ENCODE results near the gene TENM4. TPM values are rescaled to one million over a fixed set of nuclear protein-coding genes. Genes with fewer than 3 reads are reported as not detected.
A peak's percentile ranks its signal among the peaks of the same experiment; 100 is the strongest.

The TENM4 gene
- total RNA-seq, 1 donor from 2014 or later: 16.9 TPM

- peak; percentile 60 for DNase-seq (ENCODE audit: low spot score)
Measured at GRCh38 chr11:79392161-79392560, 48.7 kb downstream of the TENM4 start.

- DNase-seq (ENCODE audit: low spot score): no peak
Measured at GRCh38 chr11:79390923-79391322, 49.9 kb downstream of the TENM4 start.

GRCh38 chr11:79390477-79390876 lies 50.4 kb downstream of the TENM4 start:
- no peak for DNase-seq (ENCODE audit: low spot score)

- no peak for DNase-seq (ENCODE audit: low spot score)
Measured at GRCh38 chr11:79388201-79388600, 52.6 kb downstream of the TENM4 start.

GRCh38 chr11:79383874-79384273 lies 57.0 kb downstream of the TENM4 start:
- DNase-seq (ENCODE audit: low spot score): no peak

- no peak for DNase-seq (ENCODE audit: low spot score)
Measured at GRCh38 chr11:79382301-79383050, 58.4 kb downstream of the TENM4 start.

GRCh38 chr11:79381036-79381435 lies 59.8 kb downstream of the TENM4 start:
- no peak for DNase-seq (ENCODE audit: low spot score)

- no peak for DNase-seq (ENCODE audit: low spot score)
Measured at GRCh38 chr11:79377406-79377805, 63.4 kb downstream of the TENM4 start.

- peak; percentile 59 for DNase-seq (ENCODE audit: low spot score)
Measured at GRCh38 chr11:79375818-79376550, 64.8 kb downstream of the TENM4 start.

GRCh38 chr11:79374727-79375126 lies 66.1 kb downstream of the TENM4 start:
- no peak for DNase-seq (ENCODE audit: low spot score)

- DNase-seq (ENCODE audit: low spot score): no peak
Measured at GRCh38 chr11:79371724-79372123, 69.1 kb downstream of the TENM4 start.

GRCh38 chr11:79371152-79371551 lies 69.7 kb downstream of the TENM4 start:
- no peak for DNase-seq (ENCODE audit: low spot score)

- DNase-seq (ENCODE audit: low spot score): no peak
Measured at GRCh38 chr11:79369055-79369454, 71.8 kb downstream of the TENM4 start.

- DNase-seq (ENCODE audit: low spot score): no peak
Measured at GRCh38 chr11:79367844-79368243, 73.0 kb downstream of the TENM4 start.

GRCh38 chr11:79366218-79366617 lies 74.6 kb downstream of the TENM4 start:
- no peak for DNase-seq (ENCODE audit: low spot score)

GRCh38 chr11:79363861-79364378 lies 76.9 kb downstream of the TENM4 start:
- no peak for DNase-seq (ENCODE audit: low spot score)

GRCh38 chr11:79363256-79363655 lies 77.6 kb downstream of the TENM4 start:
- DNase-seq (ENCODE audit: low spot score): no peak

- DNase-seq (ENCODE audit: low spot score): no peak
Measured at GRCh38 chr11:79362821-79363220, 78.0 kb downstream of the TENM4 start.

- no peak for DNase-seq (ENCODE audit: low spot score)
Measured at GRCh38 chr11:79362206-79362757, 78.5 kb downstream of the TENM4 start.

- DNase-seq (ENCODE audit: low spot score): no peak
Measured at GRCh38 chr11:79358258-79358657, 82.6 kb downstream of the TENM4 start.

GRCh38 chr11:79353706-79354105 lies 87.1 kb downstream of the TENM4 start:
- DNase-seq (ENCODE audit: low spot score): no peak

- DNase-seq (ENCODE audit: low spot score): no peak
Measured at GRCh38 chr11:79352349-79352703, 88.5 kb downstream of the TENM4 start.

Data from umbilical cord (tissue), 2 donors.